Body of pancreas (tissue), 4 donors: ENCODE data around the gene CYP11A1. TPM values are rescaled to one million over a fixed set of nuclear protein-coding genes. Genes with fewer than 3 reads are reported as not detected.

ENCODE experiments used
- ATAC-seq: fragments of 150-250 bp; one replicate; pipeline ENCODE4 v1.9.1; 2016
- DNase-seq, 4 donors: peaks; one replicate each; pipeline ENCODE4 v3.0.0-alpha.2; 2019
- H3K27ac ChIP-seq, 4 donors: fragments of 200-600 bp; sonication (generic); 1 replicate in 3 of 4; 2 replicates in 1 of 4; pipeline versions ENCODE4 v1.5.1 to v1.6.1; 2016 to 2019; ENCODE audit warnings: mild to moderate bottlenecking in 1 of 4, mixed read lengths in 1 of 4, moderate library complexity in 1 of 4
- H3K27me3 ChIP-seq, 2 donors: fragments of 200-600 bp; sonication (generic); one replicate each; pipeline ENCODE4 v1.6.0; 2016; ENCODE audit warnings: mild to moderate bottlenecking in 1 of 2
- H3K36me3 ChIP-seq, 2 donors: fragments of 200-600 bp; sonication (generic); replicated peaks in 1 of 2; 2 replicates each; pipeline ENCODE4 v1.5.1; 2016; ENCODE audit warnings: low read depth in 2 of 2; ENCODE audit not compliant: insufficient read depth in 1 of 2
- H3K4me1 ChIP-seq: fragments of 200-600 bp; sonication (generic); one replicate; pipeline ENCODE4 v1.6.0; 2016
- H3K4me3 ChIP-seq, 2 donors: fragments of 200-600 bp; sonication (generic); 1 replicate in 1 of 2; 2 replicates in 1 of 2; pipeline ENCODE4 v1.5.1; 2016 to 2019
- H3K9me3 ChIP-seq, 3 donors: fragments of 200-600 bp; sonication (generic); 1 replicate in 2 of 3; 2 replicates in 1 of 3; pipeline ENCODE4 v1.5.1; 2016
- POLR2A ChIP-seq, 3 donors: fragments of 450-650 bp; IDR thresholded peaks; one replicate each; pipeline ENCODE4 v1.6.1; 2016; ENCODE audit warnings: antibody characterized with exemption in 3 of 3, mild to moderate bottlenecking in 2 of 3
- WGBS, 2 donors: methylation state at CpG; one replicate each; pipeline ENCODE4 v1.1.5; 2017; 5-methylcytosine and 5-hydroxymethylcytosine counted together
- intact Hi-C: fragments of 100-400 bp; cut with DNase I; formaldehyde crosslinking; loops from one replicate; pipeline ENCODE4 v1.15.1; 2023
- total RNA-seq, 2 donors: library from RNA; depleted of rRNA; stranded (reverse); fragments of >200 nt; gene quantifications; one replicate each; pipeline ENCODE4 v1.1.0, GENCODE V29; 2016
- TF ChIP-seq, protein P1 (sequence below), 7 experiments: fragments of 450-650 bp in 4 of 7; fragments of 200-600 bp in 3 of 7; sonication (generic) in 3 of 7; IDR thresholded peaks; one replicate each; pipeline ENCODE4 v1.5.1; 2016 to 2019; ENCODE audit warnings: antibody characterized with exemption in 7 of 7

The CYP11A1 gene
- total RNA-seq, 2 donors from 2014 or later, result 0.26 to 0.99 TPM

DNA sequence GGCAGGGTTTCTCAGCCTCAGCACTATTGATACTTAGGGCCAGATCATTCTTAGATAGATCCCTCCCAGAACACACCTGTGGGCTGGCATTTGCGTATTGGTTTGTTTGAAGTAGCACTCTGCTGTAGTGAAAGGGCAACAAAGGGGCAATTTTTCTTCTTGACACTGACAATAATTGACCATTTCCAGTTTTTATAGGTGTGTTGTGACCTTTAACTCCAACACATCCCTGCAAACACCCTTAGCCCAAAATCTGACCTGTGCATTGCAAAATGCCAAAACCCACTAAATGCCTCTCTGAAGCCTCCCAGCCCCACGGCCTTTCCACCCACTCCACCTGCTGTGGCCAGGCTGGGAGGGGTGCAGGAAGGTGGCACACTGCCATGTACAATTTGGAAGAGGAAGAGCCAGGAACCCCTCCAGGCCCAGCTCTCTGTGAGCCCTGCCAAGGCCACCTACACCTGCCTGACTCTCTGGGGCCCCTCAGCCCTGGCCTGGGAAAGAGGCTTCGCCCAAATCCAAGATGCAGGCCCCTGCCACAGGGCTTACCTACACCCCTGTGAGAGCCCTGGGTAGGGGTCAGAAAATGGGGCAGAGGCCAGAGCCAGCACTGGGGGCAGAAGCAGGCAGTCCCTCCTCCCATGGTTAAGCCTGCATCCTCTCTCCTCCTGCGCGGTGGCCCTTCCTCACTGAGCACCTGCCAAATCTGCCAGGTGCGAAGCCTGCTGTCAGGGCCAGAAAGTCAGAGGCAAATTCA is 9.6 kb upstream of the CYP11A1 start:
- Histone ChIP-seq H3K9me3 (no peaks in the 10 kb centered on the region), H3K27ac (no peak overlapping the region), H3K27me3 (no peaks in the 10 kb centered on the region), H3K4me1 (peaks cover 20% of the 10 kb centered on the region), H3K4me3 (no peak overlapping the region), H3K36me3 (no peaks in the 10 kb centered on the region)
- DNase-seq (no peak), ATAC-seq (no peak)
- TF ChIP-seq POLR2A (IDR thresholded peaks at IDR 0.05), result no peak
- TF ChIP-seq, protein P1, sequence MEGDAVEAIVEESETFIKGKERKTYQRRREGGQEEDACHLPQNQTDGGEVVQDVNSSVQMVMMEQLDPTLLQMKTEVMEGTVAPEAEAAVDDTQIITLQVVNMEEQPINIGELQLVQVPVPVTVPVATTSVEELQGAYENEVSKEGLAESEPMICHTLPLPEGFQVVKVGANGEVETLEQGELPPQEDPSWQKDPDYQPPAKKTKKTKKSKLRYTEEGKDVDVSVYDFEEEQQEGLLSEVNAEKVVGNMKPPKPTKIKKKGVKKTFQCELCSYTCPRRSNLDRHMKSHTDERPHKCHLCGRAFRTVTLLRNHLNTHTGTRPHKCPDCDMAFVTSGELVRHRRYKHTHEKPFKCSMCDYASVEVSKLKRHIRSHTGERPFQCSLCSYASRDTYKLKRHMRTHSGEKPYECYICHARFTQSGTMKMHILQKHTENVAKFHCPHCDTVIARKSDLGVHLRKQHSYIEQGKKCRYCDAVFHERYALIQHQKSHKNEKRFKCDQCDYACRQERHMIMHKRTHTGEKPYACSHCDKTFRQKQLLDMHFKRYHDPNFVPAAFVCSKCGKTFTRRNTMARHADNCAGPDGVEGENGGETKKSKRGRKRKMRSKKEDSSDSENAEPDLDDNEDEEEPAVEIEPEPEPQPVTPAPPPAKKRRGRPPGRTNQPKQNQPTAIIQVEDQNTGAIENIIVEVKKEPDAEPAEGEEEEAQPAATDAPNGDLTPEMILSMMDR (IDR thresholded peaks at IDR 0.05), result no peak
- intact Hi-C loops, result loop anchor here (10.0 kb wide), 1 partner anchor 248 kb away; no protein-coding TSS in a partner anchor
- 72 to 78% methylated on average over 3 to 6 of the region's 6 CpGs for WGBS, 2 donors

GRCh38 chr15:74376226-74376625 is 8.8 kb upstream of the CYP11A1 start:
- Histone ChIP-seq H3K4me3 (no peak overlapping the region), H3K27ac (no peak overlapping the region), H3K4me1 (peaks cover 20% of the 10 kb centered on the region), H3K27me3 (no peaks in the 10 kb centered on the region), H3K36me3 (no peaks in the 10 kb centered on the region), H3K9me3 (no peaks in the 10 kb centered on the region)
- TF ChIP-seq, protein P1 (IDR thresholded peaks at IDR 0.05), result no peak
- TF ChIP-seq POLR2A (IDR thresholded peaks at IDR 0.05), result no peak
- DNase-seq (no peak), ATAC-seq (no peak)
- intact Hi-C loops, result loop anchor here (10.0 kb wide), 1 partner anchor 249 kb away; no protein-coding TSS in a partner anchor
- WGBS, 2 donors, result 70 to 80% methylated on average over 1 of the region's 1 CpG

- intact Hi-C loops, result loop anchor here (10.0 kb wide), 1 partner anchor 250 kb away; no protein-coding TSS in a partner anchor
Measured at GRCh38 chr15:74375303-74375693, 7.9 kb upstream of the CYP11A1 start.

GRCh38 chr15:74374648-74375302 is 7.3 kb upstream of the CYP11A1 start:
- intact Hi-C loops, result loop anchor here (10.0 kb wide), 1 partner anchor 250 kb away; no protein-coding TSS in a partner anchor
- WGBS, 2 donors, result 17 to 29% methylated on average over 7 to 11 of the region's 11 CpGs
- DNase-seq, result no peak

More at GRCh38 chr15:74375303-74375693, 7.9 kb upstream of the CYP11A1 start:
- no peak for TF ChIP-seq POLR2A (IDR thresholded peaks at IDR 0.05)
- TF ChIP-seq, protein P1 (IDR thresholded peaks at IDR 0.05), result peak; percentile 74 to 86 (median 78)
- WGBS, 2 donors, result 10 to 13% methylated on average over 9 of the region's 9 CpGs
- ATAC-seq, result peak; percentile 47
- peaks cover 20% of the 10 kb centered on the region for H3K4me1 ChIP-seq
- no peaks in the 10 kb centered on the region for H3K9me3 ChIP-seq
- no peak overlapping the region for H3K4me3 ChIP-seq
- DNase-seq, result peak; percentile 81 to 87 (median 83)
- no peaks in the 10 kb centered on the region for H3K27me3 ChIP-seq
- no peaks in the 10 kb centered on the region for H3K36me3 ChIP-seq
- no peak overlapping the region for H3K27ac ChIP-seq

More at GRCh38 chr15:74374648-74375302, 7.3 kb upstream of the CYP11A1 start:
- peaks cover 20% of the 10 kb centered on the region for H3K4me1 ChIP-seq
- H3K27me3 ChIP-seq, result no peaks in the 10 kb centered on the region
- no peaks in the 10 kb centered on the region for H3K9me3 ChIP-seq
- no peak for ATAC-seq
- TF ChIP-seq POLR2A (IDR thresholded peaks at IDR 0.05), result no peak
- TF ChIP-seq, protein P1 (IDR thresholded peaks at IDR 0.05), result no peak
- no peaks in the 10 kb centered on the region for H3K36me3 ChIP-seq
- no peak overlapping the region for H3K27ac ChIP-seq
- H3K4me3 ChIP-seq, result no peak overlapping the region
